Endodermal cell (in vitro differentiated cells): ENCODE data around the gene GPC3. TPM values are rescaled to one million over a fixed set of nuclear protein-coding genes. Genes with fewer than 3 reads are reported as not detected.

Source experiments
- DNase-seq: peaks from one replicate; pipeline ENCODE4 v3.0.0-alpha.2; 2017
- H3K27ac ChIP-seq: 2 replicates; pipeline ENCODE4 v1.5.1; 2013; ENCODE audit warnings: mild to moderate bottlenecking, low read depth, low read length, moderate library complexity
- H3K27me3 ChIP-seq: 2 replicates; pipeline ENCODE4 v1.6.1; 2013; ENCODE audit warnings: mild to moderate bottlenecking, low read length, moderate library complexity; ENCODE audit not compliant: insufficient read depth, control insufficient read depth, poor library complexity, severe bottlenecking
- H3K36me3 ChIP-seq: 2 replicates; pipeline ENCODE4 v1.7.0; 2013; ENCODE audit warnings: mild to moderate bottlenecking, low read length, moderate library complexity; ENCODE audit not compliant: control insufficient read depth, insufficient read depth
- H3K4me1 ChIP-seq: one replicate; pipeline ENCODE4 v1.7.0; 2013; ENCODE audit warnings: low read length; ENCODE audit not compliant: control insufficient read depth, insufficient read depth
- H3K4me3 ChIP-seq: 2 replicates; pipeline ENCODE4 v1.5.1; 2013; ENCODE audit warnings: mild to moderate bottlenecking, low read length, moderate library complexity
- H3K9ac ChIP-seq: 2 replicates; pipeline ENCODE4 v1.6.1; 2013; ENCODE audit warnings: mild to moderate bottlenecking, low read length, moderate library complexity; ENCODE audit not compliant: poor library complexity, severe bottlenecking; ENCODE audit errors: extremely low read depth
- H3K9me3 ChIP-seq: 2 replicates; pipeline ENCODE4 v1.6.1; 2013; ENCODE audit warnings: mild to moderate bottlenecking, low read length, moderate library complexity; ENCODE audit not compliant: control insufficient read depth
- H3K27ac Mint-ChIP-seq: 2 replicates; pipeline ENCODE4 v1.8.0; 2020; ENCODE audit warnings: mixed read lengths
- H3K27me3 Mint-ChIP-seq: 2 replicates; pipeline ENCODE4 v1.8.0; 2021; ENCODE audit warnings: mild to moderate bottlenecking, mixed read lengths; ENCODE audit not compliant: insufficient read depth
- H3K36me3 Mint-ChIP-seq: 2 replicates; pipeline ENCODE4 v1.8.0; 2020; ENCODE audit warnings: low read depth, mixed read lengths
- H3K4me1 Mint-ChIP-seq: 2 replicates; pipeline ENCODE4 v1.8.0; 2020; ENCODE audit warnings: mixed read lengths
- H3K4me3 Mint-ChIP-seq: 2 replicates; pipeline ENCODE4 v1.8.0; 2020; ENCODE audit warnings: mild to moderate bottlenecking, moderate library complexity, mixed read lengths
- H3K9me3 Mint-ChIP-seq: 2 replicates; pipeline ENCODE4 v1.8.0; 2020; ENCODE audit warnings: mild to moderate bottlenecking, mixed read lengths
- CTCF ChIP-seq: fragments of 200-600 bp; sonication (generic); conservative IDR thresholded peaks from 2 replicates; pipeline ENCODE4 v1.5.0; 2021; ENCODE audit warnings: antibody characterized with exemption, mild to moderate bottlenecking
- WGBS, 2 experiments: methylation state at CpG; one replicate each; pipeline versions ENCODE4 v1.1.5 to v1.1.7; 2013; ENCODE audit warnings: missing lambda C conversion rate in 2 of 2, mixed read lengths in 1 of 2; ENCODE audit not compliant: insufficient coverage in 1 of 2, insufficient read length in 1 of 2; 5-methylcytosine and 5-hydroxymethylcytosine counted together
- total RNA-seq, 2 donors: library from RNA; stranded (reverse); fragmentation: NEBNext Ultra II Directional in 1 of 2; extraction: Animal tissue kit (Norgen Biotek cat#: 25700) in 1 of 2; gene quantifications; 2 replicates in 1 of 2; 3 replicates in 1 of 2; pipeline ENCODE4 v1.2.1, GENCODE V29; 2021

GPC3 gene
- total RNA-seq, 2 donors from 2014 or later = 39.5 to 125 TPM

DNA sequence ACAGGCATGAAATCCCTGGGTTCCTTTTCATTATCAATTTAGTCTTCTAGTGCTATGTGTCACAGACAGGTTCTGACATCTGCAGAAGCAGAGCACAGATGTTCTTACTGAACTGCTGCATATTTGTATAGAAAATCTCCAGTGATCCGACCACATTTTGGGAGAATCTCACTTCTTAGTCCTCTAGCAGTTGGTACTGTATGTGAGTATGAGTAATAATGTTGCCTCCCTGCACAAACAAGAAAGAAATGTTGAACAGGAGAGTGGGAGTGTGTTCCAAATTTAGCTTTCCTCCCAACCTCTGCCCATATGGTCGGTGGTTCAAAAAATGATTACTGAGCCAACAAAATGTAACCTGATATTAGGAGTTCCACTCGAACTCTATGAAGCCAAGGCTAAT lies 404.8 kb downstream of the GPC3 start:
- Histone ChIP-seq H3K9ac (no peak overlapping the region), H3K27me3 (no peaks in the 10 kb centered on the region), H3K4me3 (no peak overlapping the region), H3K4me1 (no peaks in the 10 kb centered on the region), H3K36me3 (no peaks in the 10 kb centered on the region), H3K9me3 (no peaks in the 10 kb centered on the region), H3K27ac (no peak overlapping the region)
- H3K27ac Mint-ChIP-seq = no peak overlapping the region
- peaks cover 2% of the 10 kb centered on the region for H3K27me3 Mint-ChIP-seq
- H3K36me3 Mint-ChIP-seq = peaks cover 2% of the 10 kb centered on the region
- peaks cover 18% of the 10 kb centered on the region for H3K4me1 Mint-ChIP-seq
- TF ChIP-seq CTCF = no peak
- 96% methylated on average over 3 of the region's 3 CpGs; no CpG with 5 or more reads in 1 of the 2 experiments for WGBS, 2 experiments
- no peak for DNase-seq
- no peak overlapping the region for H3K4me3 Mint-ChIP-seq
- H3K9me3 Mint-ChIP-seq = no peaks in the 10 kb centered on the region

GRCh38 chrX:133579631-133580030 lies 405.8 kb downstream of the GPC3 start:
- Histone ChIP-seq H3K4me3 (no peak overlapping the region), H3K9me3 (no peaks in the 10 kb centered on the region), H3K27me3 (no peaks in the 10 kb centered on the region), H3K27ac (no peak overlapping the region), H3K9ac (no peak overlapping the region), H3K4me1 (no peaks in the 10 kb centered on the region), H3K36me3 (no peaks in the 10 kb centered on the region)
- H3K4me3 Mint-ChIP-seq = no peak overlapping the region
- H3K27ac Mint-ChIP-seq = no peak overlapping the region
- H3K9me3 Mint-ChIP-seq = no peaks in the 10 kb centered on the region
- TF ChIP-seq CTCF = no peak
- H3K4me1 Mint-ChIP-seq = peaks cover 12% of the 10 kb centered on the region
- H3K36me3 Mint-ChIP-seq = peaks cover 3% of the 10 kb centered on the region
- WGBS, 2 experiments = 97% methylated on average over 6 of the region's 6 CpGs; no CpG with 5 or more reads in 1 of the 2 experiments
- no peak for DNase-seq
- peaks cover 2% of the 10 kb centered on the region for H3K27me3 Mint-ChIP-seq

- H3K4me1 ChIP-seq = no peaks in the 10 kb centered on the region
- DNase-seq = no peak
- H3K9me3 ChIP-seq = no peaks in the 10 kb centered on the region
- H3K36me3 ChIP-seq = no peaks in the 10 kb centered on the region
- no peak overlapping the region for H3K9ac ChIP-seq
- 82 to 91% methylated on average over 3 of the region's 3 CpGs for WGBS, 2 experiments
- no peak overlapping the region for H3K4me3 Mint-ChIP-seq
- TF ChIP-seq CTCF = no peak
- H3K4me3 ChIP-seq = no peak overlapping the region
- no peaks in the 10 kb centered on the region for H3K27me3 ChIP-seq
- H3K27ac ChIP-seq = no peak overlapping the region
- peaks cover 2% of the 10 kb centered on the region for H3K27me3 Mint-ChIP-seq
- H3K9me3 Mint-ChIP-seq = peaks cover 7% of the 10 kb centered on the region
- peaks cover 11% of the 10 kb centered on the region for H3K4me1 Mint-ChIP-seq
- H3K27ac Mint-ChIP-seq = no peak overlapping the region
- peaks cover 15% of the 10 kb centered on the region for H3K36me3 Mint-ChIP-seq
Measured at GRCh38 chrX:133576876-133577275, 408.5 kb downstream of the GPC3 start.
